ENCODE results near the gene KLF13. TPM values are rescaled to one million over a fixed set of nuclear protein-coding genes. Genes with fewer than 3 reads are reported as not detected.

KLF13 gene
- total RNA-seq, 3 donors from 2014 or later, result 26.3 to 52.2 (median 28.2) TPM

DNA sequence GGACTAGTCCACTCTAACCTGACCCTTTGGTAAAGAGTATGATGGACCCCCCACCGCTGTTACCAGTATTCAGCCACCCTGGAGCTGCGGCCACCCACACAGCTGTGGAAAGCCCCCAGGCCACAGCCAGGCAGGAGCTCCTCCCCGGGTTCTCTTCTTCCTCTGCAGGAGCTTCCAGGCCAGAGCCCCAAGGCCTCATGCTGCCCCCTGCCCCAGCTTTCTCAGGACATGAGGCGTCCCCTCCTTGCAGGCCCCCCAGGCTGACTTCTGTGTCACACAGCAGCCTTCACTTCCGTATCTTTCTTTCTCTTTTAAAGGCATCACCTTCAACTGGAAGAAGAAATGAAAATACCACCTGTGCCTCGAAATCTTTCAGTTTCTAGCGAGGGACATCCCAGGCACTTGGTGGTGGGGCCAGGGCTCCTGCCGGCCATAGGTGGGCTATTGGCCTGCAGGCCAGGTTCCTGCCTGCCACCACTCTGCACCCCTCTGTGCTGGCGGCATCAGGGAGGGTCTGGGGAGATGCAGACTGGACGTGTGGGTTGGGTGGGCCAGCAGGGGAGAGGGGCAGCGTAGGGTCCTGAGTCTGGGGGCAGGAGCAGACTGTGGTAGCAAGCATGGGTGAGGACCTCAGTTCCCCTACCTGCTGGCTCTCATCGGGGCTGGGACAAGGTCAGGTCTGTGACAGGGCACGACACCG, 19.9 kb downstream of the KLF13 start:
- Histone ChIP-seq H3K4me3 (no peak overlapping the region), H3K27me3 (no peaks in the 10 kb centered on the region), H3K27ac (peak overlapping the region; percentile 17 to 61), H3K36me3 (no peaks in the 10 kb centered on the region), H3K4me1 (peaks cover 7 to 30% of the 10 kb centered on the region in 2 donors), H3K9me3 (no peaks in the 10 kb centered on the region)
- no peak for DNase-seq (ENCODE audit: low spot score in 2 of 2)
- TF ChIP-seq POLR2A (IDR thresholded peaks at IDR 0.05), result no peak
- TF ChIP-seq, protein P1, sequence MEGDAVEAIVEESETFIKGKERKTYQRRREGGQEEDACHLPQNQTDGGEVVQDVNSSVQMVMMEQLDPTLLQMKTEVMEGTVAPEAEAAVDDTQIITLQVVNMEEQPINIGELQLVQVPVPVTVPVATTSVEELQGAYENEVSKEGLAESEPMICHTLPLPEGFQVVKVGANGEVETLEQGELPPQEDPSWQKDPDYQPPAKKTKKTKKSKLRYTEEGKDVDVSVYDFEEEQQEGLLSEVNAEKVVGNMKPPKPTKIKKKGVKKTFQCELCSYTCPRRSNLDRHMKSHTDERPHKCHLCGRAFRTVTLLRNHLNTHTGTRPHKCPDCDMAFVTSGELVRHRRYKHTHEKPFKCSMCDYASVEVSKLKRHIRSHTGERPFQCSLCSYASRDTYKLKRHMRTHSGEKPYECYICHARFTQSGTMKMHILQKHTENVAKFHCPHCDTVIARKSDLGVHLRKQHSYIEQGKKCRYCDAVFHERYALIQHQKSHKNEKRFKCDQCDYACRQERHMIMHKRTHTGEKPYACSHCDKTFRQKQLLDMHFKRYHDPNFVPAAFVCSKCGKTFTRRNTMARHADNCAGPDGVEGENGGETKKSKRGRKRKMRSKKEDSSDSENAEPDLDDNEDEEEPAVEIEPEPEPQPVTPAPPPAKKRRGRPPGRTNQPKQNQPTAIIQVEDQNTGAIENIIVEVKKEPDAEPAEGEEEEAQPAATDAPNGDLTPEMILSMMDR (IDR thresholded peaks at IDR 0.05), result no peak
- no peak for TF ChIP-seq POLR2AphosphoS5 (IDR thresholded peaks at IDR 0.05)
- intact Hi-C loops (cut with DNase I; ENCODE audit: low total_unique reads), result no loop called here

DNA sequence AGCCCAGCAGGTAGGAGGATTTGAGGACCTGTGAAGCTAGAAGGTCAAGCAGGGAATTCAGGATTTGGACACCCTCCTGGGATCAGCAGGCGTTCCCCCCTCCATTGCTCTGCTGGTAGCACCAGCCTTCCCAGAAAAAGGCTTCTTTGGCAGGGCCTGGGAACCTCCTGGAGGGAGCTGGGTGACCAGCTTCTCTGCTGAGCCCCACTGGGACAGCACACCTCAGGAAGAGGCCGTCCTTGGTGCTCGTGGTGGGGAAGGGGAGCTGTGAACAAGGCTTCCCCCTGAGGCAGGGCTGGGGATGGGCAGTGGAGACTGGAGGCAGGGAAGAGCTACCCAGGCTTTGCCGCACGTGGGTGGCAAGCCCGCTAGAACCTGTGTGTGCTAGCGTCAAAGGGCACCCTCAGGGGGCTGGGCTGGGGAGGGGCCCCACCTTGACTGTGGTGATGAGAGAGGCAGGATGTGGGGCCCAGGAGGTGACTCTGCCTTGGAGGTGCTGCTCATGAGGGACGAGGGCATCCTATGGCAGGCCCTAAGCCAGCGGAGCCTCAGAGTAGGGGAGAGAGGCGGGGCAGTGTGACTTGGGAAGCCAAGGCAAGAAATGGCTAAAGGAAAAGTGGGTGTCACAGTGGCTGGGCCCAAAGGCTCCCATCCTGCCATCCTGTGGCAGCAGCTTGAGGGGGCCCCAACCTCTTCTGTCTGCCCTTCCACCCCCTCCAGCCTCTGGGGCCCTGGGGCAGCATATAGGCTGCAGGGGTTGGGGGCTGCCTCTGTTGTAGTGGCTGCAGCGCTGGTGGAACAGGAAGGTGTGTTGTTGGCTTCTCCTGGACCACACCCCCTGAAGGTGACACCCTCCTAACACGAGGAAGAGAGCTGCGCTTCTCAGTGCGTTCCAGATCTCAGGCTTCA, 20.7 kb downstream of the KLF13 start:
- no peaks in the 10 kb centered on the region for H3K27me3 ChIP-seq
- H3K4me1 ChIP-seq, result peaks cover 7 to 32% of the 10 kb centered on the region in 2 donors
- intact Hi-C loops (cut with DNase I; ENCODE audit: low total_unique reads), result no loop called here
- H3K4me3 ChIP-seq, result no peak overlapping the region
- H3K27ac ChIP-seq, result peak overlapping the region in 1 of 2 donors; percentile 61
- H3K36me3 ChIP-seq, result no peaks in the 10 kb centered on the region
- H3K9me3 ChIP-seq, result no peaks in the 10 kb centered on the region
- no peak for DNase-seq (ENCODE audit: low spot score in 2 of 2)
- no peak for TF ChIP-seq POLR2A (IDR thresholded peaks at IDR 0.05)

GRCh38 chr15:31347981-31348803, 21.6 kb downstream of the KLF13 start:
- peak overlapping the region in 1 of 2 donors; percentile 61 for H3K27ac ChIP-seq
- peaks cover 7 to 40% of the 10 kb centered on the region in 2 donors for H3K4me1 ChIP-seq
- H3K27me3 ChIP-seq, result no peaks in the 10 kb centered on the region
- intact Hi-C loops (cut with DNase I; ENCODE audit: low total_unique reads), result no loop called here
- no peak overlapping the region for H3K4me3 ChIP-seq
- no peaks in the 10 kb centered on the region for H3K36me3 ChIP-seq
- DNase-seq (ENCODE audit: low spot score in 2 of 2), result no peak
- TF ChIP-seq POLR2A (IDR thresholded peaks at IDR 0.05), result no peak
- no peaks in the 10 kb centered on the region for H3K9me3 ChIP-seq

DNA sequence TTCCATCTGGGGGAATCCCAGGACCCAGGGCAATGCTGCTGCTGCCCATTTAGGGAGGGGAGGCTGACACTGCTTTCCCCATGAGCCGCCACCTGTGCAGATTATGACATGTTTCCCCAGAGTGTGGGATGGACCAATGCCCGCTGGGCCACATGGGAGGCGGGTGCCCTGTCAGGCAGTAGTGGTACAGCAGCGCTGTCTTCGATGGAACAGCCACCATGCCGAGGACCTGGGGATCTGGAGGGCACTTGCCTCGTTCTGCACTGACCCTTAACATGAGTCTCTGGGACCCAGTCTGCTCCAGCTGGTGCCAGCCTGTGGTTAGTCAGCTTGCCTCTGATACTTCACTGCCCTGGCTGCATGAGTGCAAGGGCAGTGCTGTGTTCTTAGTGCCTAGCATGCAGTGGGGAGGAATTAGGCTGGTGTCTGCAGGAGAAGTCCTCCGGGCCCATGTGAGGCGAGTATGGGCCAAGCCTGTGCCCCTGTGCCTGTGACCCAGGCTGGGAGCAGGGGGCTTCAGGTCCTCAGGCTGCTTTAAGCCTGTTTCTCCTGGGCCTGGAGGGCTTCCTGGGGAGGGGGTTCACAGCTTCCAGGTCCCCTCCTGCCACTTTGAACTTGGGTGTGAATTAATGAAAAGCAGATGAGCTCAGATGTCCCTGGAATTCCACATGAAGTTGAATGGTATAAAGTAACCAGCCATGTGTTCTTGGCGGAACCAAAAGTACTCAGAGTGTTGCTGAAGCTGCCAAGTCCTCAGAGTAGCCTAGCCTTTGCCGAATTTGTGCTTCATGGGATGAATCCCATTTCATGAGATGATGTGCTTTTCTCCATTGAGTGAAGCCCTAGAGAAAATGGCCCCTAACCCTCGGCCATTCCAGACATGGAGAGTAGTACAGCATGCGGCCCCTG, 22.9 kb downstream of the KLF13 start:
- TF ChIP-seq POLR2AphosphoS5 (IDR thresholded peaks at IDR 0.05), result peak in 1 of 3 donors; percentile 38
- no peak for TF ChIP-seq POLR2A (IDR thresholded peaks at IDR 0.05)
- peaks cover 15 to 32% of the 10 kb centered on the region in 2 donors for H3K4me1 ChIP-seq
- peak overlapping the region in 1 of 2 donors; percentile 53 for H3K27ac ChIP-seq
- H3K36me3 ChIP-seq, result no peaks in the 10 kb centered on the region
- DNase-seq (ENCODE audit: low spot score in 2 of 2), result no peak
- intact Hi-C loops (cut with DNase I; ENCODE audit: low total_unique reads), result no loop called here
- no peaks in the 10 kb centered on the region for H3K27me3 ChIP-seq
- no peaks in the 10 kb centered on the region for H3K9me3 ChIP-seq
- H3K4me3 ChIP-seq, result no peak overlapping the region

GRCh38 chr15:31350771-31351170, 24.1 kb downstream of the KLF13 start:
- TF ChIP-seq POLR2A (IDR thresholded peaks at IDR 0.05) (no peak), POLR2AphosphoS5 (IDR thresholded peaks at IDR 0.05) (no peak)
- TF ChIP-seq, protein P1 (IDR thresholded peaks at IDR 0.05), result no peak
- DNase-seq (ENCODE audit: low spot score in 2 of 2), result no peak
- Histone ChIP-seq H3K9me3 (no peaks in the 10 kb centered on the region), H3K27me3 (no peaks in the 10 kb centered on the region), H3K4me1 (peaks cover 8 to 20% of the 10 kb centered on the region in 2 donors), H3K27ac (peak overlapping the region; percentile 10 to 48), H3K4me3 (no peak overlapping the region), H3K36me3 (no peaks in the 10 kb centered on the region)
- intact Hi-C loops (cut with DNase I; ENCODE audit: low total_unique reads), result no loop called here

Data from breast epithelium (tissue), 4 donors.